GM23248 (cell line): ENCODE data around the gene RAD51.

Source experiments
- EZH2 ChIP-seq: fragments of 200-600 bp; sonication (generic); IDR thresholded peaks from 2 replicates; pipeline ENCODE4 v1.6.1; 2018; ENCODE audit warnings: antibody characterized with exemption, mild to moderate bottlenecking; ENCODE audit not compliant: insufficient read depth, poor library complexity, severe bottlenecking
- EZH2phosphoT487 ChIP-seq: fragments of 200-600 bp; sonication (generic); IDR thresholded peaks from 2 replicates; pipeline ENCODE4 v1.6.1; 2018; ENCODE audit warnings: antibody characterized with exemption, moderate library complexity, mild to moderate bottlenecking, low read depth; ENCODE audit not compliant: insufficient read depth

DNA sequence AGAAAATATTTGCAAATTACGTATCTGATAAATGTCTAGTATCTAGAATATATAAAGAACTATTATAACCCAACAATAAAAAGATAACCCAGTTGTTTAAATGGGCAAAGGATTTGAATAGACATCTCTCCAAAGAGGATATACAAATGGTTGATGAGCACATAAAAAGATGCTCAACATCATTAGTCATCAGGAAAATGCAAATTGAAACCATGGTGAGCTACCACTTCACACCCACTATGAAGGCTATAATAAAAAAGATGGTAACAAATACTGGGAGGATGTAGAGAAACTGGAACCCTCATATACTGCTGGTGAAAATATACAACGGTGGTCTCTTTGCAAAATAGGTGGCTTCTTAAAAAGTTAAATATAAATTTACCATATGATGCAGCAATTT is 28.0 kb downstream of the RAD51 start:
- TF ChIP-seq EZH2 (no peak), EZH2phosphoT487 (no peak)
